Measurements from ENCODE around the gene ZNF423.

GRCh38 chr16:49739381-49739780, 116.5 kb downstream of the ZNF423 start:
- TF ChIP-seq, protein P1, sequence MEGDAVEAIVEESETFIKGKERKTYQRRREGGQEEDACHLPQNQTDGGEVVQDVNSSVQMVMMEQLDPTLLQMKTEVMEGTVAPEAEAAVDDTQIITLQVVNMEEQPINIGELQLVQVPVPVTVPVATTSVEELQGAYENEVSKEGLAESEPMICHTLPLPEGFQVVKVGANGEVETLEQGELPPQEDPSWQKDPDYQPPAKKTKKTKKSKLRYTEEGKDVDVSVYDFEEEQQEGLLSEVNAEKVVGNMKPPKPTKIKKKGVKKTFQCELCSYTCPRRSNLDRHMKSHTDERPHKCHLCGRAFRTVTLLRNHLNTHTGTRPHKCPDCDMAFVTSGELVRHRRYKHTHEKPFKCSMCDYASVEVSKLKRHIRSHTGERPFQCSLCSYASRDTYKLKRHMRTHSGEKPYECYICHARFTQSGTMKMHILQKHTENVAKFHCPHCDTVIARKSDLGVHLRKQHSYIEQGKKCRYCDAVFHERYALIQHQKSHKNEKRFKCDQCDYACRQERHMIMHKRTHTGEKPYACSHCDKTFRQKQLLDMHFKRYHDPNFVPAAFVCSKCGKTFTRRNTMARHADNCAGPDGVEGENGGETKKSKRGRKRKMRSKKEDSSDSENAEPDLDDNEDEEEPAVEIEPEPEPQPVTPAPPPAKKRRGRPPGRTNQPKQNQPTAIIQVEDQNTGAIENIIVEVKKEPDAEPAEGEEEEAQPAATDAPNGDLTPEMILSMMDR (IDR thresholded peaks at IDR 0.05 in 8 of 11, conservative IDR thresholded peaks at IDR 0.05 in 3 of 11), result no peak
- TF ChIP-seq POLR2A (IDR thresholded peaks at IDR 0.05), result no peak
